GM12892 (cell line): Measurements from ENCODE around the gene EMC8.

Experiments used
- POLR2A ChIP-seq: IDR thresholded peaks from 2 replicates; pipeline ENCODE4 v1.6.1; 2011; ENCODE audit warnings: low read depth, low read length, control low read depth
- POLR2AphosphoS5 ChIP-seq: IDR thresholded peaks from 2 replicates; pipeline ENCODE4 v1.6.1; 2011; ENCODE audit warnings: low read depth, low read length, control low read depth
- TAF1 ChIP-seq: IDR thresholded peaks from 2 replicates; pipeline ENCODE4 v1.6.1; 2011; ENCODE audit warnings: low read depth, mild to moderate bottlenecking, control low read depth, low read length, borderline replicate concordance

DNA sequence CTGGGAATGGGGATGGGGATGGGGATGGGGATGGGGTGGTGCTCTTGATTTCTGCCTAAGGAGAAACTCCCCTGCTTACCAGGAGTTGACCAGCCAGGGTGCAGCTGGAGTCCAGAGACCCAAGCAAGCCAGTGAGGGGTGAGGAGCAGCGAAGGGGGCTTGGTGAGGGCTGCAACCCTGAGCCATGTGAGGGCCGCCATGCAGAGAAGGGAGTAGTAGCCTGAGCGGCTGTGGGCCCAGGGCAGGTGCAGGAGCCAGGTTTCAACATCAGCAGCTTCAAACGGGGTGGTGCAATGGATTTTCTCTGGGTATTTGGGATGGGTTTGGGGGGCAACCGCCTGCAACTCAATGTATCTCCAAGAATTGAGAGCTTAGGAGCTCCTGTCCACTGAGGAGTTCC lies 35.4 kb upstream of the EMC8 start:
- TF ChIP-seq POLR2A: no peak
- TF ChIP-seq POLR2AphosphoS5: no peak
- TF ChIP-seq TAF1: no peak
